Measurements from ENCODE around the gene MDFI. TPM values are rescaled to one million over a fixed set of nuclear protein-coding genes. Genes with fewer than 3 reads are reported as not detected.

MDFI gene
- total RNA-seq, 1 experiment from 2014 or later, result not detected

DNA sequence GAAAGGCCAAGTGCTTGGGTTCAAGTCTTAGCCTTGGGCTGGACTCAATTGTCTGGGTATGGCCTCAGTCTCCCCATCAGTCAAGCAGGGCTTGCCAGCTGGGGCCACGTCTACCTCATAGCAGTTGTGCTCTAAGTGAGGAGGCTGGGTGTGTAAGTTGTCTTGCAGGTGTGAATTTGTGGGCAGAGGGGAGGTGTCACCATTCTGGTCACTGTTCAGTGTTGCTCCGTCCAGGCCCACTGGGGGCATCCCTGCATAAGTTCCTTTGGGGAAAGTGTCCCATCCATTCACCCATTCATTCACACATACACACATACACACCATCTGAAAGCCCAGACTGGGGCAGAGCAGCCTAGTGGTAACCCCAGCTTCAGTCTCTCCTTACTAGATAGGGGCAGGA, 60.8 kb downstream of the MDFI start:
- H3K4me1 Mint-ChIP-seq (ENCODE audit: low read depth, unreplicated experiment), result no peaks in the 10 kb centered on the region
- BruUV-seq (replicated peaks), result no TSS peak
- POLR2A ChIA-PET, result no interaction called here
- TF ChIP-seq, protein P1, sequence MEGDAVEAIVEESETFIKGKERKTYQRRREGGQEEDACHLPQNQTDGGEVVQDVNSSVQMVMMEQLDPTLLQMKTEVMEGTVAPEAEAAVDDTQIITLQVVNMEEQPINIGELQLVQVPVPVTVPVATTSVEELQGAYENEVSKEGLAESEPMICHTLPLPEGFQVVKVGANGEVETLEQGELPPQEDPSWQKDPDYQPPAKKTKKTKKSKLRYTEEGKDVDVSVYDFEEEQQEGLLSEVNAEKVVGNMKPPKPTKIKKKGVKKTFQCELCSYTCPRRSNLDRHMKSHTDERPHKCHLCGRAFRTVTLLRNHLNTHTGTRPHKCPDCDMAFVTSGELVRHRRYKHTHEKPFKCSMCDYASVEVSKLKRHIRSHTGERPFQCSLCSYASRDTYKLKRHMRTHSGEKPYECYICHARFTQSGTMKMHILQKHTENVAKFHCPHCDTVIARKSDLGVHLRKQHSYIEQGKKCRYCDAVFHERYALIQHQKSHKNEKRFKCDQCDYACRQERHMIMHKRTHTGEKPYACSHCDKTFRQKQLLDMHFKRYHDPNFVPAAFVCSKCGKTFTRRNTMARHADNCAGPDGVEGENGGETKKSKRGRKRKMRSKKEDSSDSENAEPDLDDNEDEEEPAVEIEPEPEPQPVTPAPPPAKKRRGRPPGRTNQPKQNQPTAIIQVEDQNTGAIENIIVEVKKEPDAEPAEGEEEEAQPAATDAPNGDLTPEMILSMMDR (IDR thresholded peaks at IDR 0.05; ENCODE audit: insufficient read depth in 1 of 2, low read depth in 1 of 2, low read length in 1 of 2, severe bottlenecking in 1 of 2, unreplicated experiment in 1 of 2), result no peak
- Histone ChIP-seq H3K27me3 (replicated peaks; ENCODE audit: control insufficient read depth, insufficient read depth, low read length) (no peaks in the 10 kb centered on the region), H3K4me3 (ENCODE audit: low read depth, low read length) (no peak overlapping the region), H3K36me3 (ENCODE audit: control insufficient read depth, insufficient read depth, low read length) (no peaks in the 10 kb centered on the region), H3K9me3 (no peaks in the 10 kb centered on the region), H3K4me1 (no peaks in the 10 kb centered on the region)
- no peaks in the 10 kb centered on the region for H3K27me3 Mint-ChIP-seq (ENCODE audit: insufficient read depth, unreplicated experiment)
- CTCF ChIA-PET, result no interaction called here
- intact Hi-C loops (cut with micrococcal nuclease; ENCODE audit: unreplicated experiment), result no loop called here
- no peak overlapping the region for H3K4me3 Mint-ChIP-seq (ENCODE audit: unreplicated experiment)
- no peak overlapping the region for H3K27ac Mint-ChIP-seq (ENCODE audit: unreplicated experiment)
- DNase-seq, result no peak
- no peaks in the 10 kb centered on the region for H3K9me3 Mint-ChIP-seq (ENCODE audit: unreplicated experiment)
- H3K36me3 Mint-ChIP-seq (ENCODE audit: insufficient read depth, unreplicated experiment), result no peaks in the 10 kb centered on the region

DNA sequence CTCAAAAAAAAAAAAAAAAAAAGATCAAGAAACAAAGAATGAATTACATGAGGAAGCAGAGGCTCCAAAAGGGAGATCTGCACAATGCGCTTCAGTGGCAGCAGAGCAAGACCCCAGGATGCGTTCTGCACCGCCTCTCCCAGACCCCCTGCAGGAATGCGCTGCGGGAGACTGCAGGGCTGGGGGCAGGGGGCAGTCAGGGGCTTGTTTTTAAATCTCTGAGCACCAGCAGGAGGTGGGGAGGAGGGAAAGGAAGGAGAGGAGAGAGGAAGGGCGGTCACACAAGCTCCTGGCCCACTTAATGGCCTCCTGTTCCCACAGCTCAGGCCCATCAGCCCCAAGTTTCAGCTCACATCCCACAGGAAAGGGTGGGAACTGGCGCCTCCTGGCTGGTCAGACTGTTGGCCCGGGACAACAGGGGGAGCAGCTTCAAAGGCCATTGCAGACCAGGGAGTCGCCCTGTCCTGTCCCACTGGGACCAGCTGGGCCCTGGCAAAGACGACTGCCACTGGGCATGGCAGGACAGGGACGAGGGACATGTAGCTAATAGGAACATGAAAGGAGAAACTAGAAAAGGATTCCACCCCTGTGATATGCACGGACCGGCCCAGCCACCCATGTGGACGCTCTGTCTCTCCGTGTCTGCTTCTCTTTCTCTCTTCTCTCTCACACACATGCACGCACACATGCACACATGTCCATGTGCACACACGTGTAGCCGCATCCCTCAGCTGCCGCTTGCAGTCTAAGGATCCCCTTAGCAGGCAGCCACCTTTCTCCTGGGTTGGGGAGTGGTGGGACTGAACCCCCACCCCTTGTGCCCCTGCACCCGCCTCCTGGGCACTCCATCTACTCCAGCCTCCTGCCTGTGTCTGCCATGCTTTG, 62.4 kb downstream of the MDFI start:
- no peaks in the 10 kb centered on the region for H3K4me1 Mint-ChIP-seq (ENCODE audit: low read depth, unreplicated experiment)
- CTCF ChIA-PET, result interaction anchor here (0.6 kb wide), 1 partner anchor 78 kb away, joined by 4 read pairs; no protein-coding TSS in a partner anchor
- Histone ChIP-seq H3K4me1 (no peaks in the 10 kb centered on the region), H3K36me3 (ENCODE audit: control insufficient read depth, insufficient read depth, low read length) (no peaks in the 10 kb centered on the region), H3K4me3 (ENCODE audit: low read depth, low read length) (no peak overlapping the region), H3K9me3 (no peaks in the 10 kb centered on the region), H3K27me3 (replicated peaks; ENCODE audit: control insufficient read depth, insufficient read depth, low read length) (no peaks in the 10 kb centered on the region)
- BruUV-seq (replicated peaks), result no TSS peak
- intact Hi-C loops (cut with micrococcal nuclease; ENCODE audit: unreplicated experiment), result no loop called here
- no peak for DNase-seq
- H3K36me3 Mint-ChIP-seq (ENCODE audit: insufficient read depth, unreplicated experiment), result no peaks in the 10 kb centered on the region
- TF ChIP-seq, protein P1 (IDR thresholded peaks at IDR 0.05; ENCODE audit: insufficient read depth in 1 of 2, low read depth in 1 of 2, low read length in 1 of 2, severe bottlenecking in 1 of 2, unreplicated experiment in 1 of 2), result no peak
- POLR2A ChIA-PET, result no interaction called here
- no peak overlapping the region for H3K4me3 Mint-ChIP-seq (ENCODE audit: unreplicated experiment)
- H3K9me3 Mint-ChIP-seq (ENCODE audit: unreplicated experiment), result no peaks in the 10 kb centered on the region
- H3K27me3 Mint-ChIP-seq (ENCODE audit: insufficient read depth, unreplicated experiment), result no peaks in the 10 kb centered on the region
- H3K27ac Mint-ChIP-seq (ENCODE audit: unreplicated experiment), result no peak overlapping the region

DNA sequence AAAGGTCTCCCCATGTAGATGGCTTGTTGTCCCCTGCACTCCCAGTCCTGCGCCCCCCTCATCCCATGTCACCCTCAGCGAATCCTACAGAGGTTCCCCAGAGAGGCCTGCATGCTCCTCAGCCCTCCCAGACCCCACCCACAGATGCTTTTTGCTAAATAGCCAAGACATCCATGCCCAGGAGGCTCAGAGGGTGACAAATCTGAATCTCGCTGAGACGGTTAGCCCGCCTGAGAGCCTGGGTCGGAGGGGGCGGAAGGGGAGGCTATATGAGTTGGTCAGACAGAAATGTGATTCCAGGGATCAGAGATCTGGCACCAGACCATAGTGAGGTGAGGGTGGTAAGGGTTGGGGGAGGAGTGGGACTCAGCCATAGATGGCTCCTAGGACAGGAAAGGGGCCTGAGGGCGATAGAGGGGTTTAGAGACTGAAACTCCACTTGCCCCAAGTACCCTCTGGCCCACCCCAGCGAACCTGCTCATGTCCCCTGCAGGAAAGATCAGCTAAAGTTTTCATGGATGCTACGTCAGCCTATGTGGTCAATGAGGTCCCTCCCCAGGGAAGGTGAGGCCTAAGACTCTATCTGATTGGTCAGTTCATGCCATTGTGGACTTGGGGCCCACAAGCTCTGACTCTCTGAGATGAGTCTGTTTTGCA, 63.9 kb downstream of the MDFI start:
- H3K27me3 ChIP-seq (replicated peaks; ENCODE audit: control insufficient read depth, insufficient read depth, low read length), result no peaks in the 10 kb centered on the region
- H3K4me3 ChIP-seq (ENCODE audit: low read depth, low read length), result no peak overlapping the region
- Mint-ChIP-seq H3K27me3 (ENCODE audit: insufficient read depth, unreplicated experiment) (no peaks in the 10 kb centered on the region), H3K9me3 (ENCODE audit: unreplicated experiment) (no peaks in the 10 kb centered on the region), H3K4me1 (ENCODE audit: low read depth, unreplicated experiment) (no peaks in the 10 kb centered on the region), H3K27ac (ENCODE audit: unreplicated experiment) (no peak overlapping the region), H3K4me3 (ENCODE audit: unreplicated experiment) (no peak overlapping the region), H3K36me3 (ENCODE audit: insufficient read depth, unreplicated experiment) (no peaks in the 10 kb centered on the region)
- TF ChIP-seq, protein P1 (IDR thresholded peaks at IDR 0.05; ENCODE audit: insufficient read depth in 1 of 2, low read depth in 1 of 2, low read length in 1 of 2, severe bottlenecking in 1 of 2, unreplicated experiment in 1 of 2), result no peak
- CTCF ChIA-PET, result no interaction called here
- H3K4me1 ChIP-seq, result no peaks in the 10 kb centered on the region
- POLR2A ChIA-PET, result no interaction called here
- intact Hi-C loops (cut with micrococcal nuclease; ENCODE audit: unreplicated experiment), result no loop called here
- no peaks in the 10 kb centered on the region for H3K36me3 ChIP-seq (ENCODE audit: control insufficient read depth, insufficient read depth, low read length)
- no peak for DNase-seq
- no TSS peak for BruUV-seq (replicated peaks)
- no peaks in the 10 kb centered on the region for H3K9me3 ChIP-seq
